Endothelial cell of umbilical vein (primary cell): ENCODE results near the gene INTS2. TPM values are rescaled to one million over a fixed set of nuclear protein-coding genes. Genes with fewer than 3 reads are reported as not detected.

Experiments
- BruUV-seq: library from RNA; stranded (reverse); fragments of 400-500 nt; replicated peaks from 2 replicates; lab custom pipeline; 2021; lab: Mats Ljungman, UMichigan
- CTCF ChIA-PET: fragments of 300-600, 350-600 bp; sonication (Branson Sonifier 250); formaldehyde crosslinking; loops from one replicate; lab custom pipeline; 2021; ENCODE audit warnings: antibody characterized with exemption, inconsistent platforms; lab: Charles Lee
- POLR2A ChIA-PET: fragments of 300-600, 350-600 bp; sonication (Branson Sonifier 250); formaldehyde crosslinking; loops from one replicate; lab custom pipeline; 2021; ENCODE audit warnings: antibody characterized with exemption, inconsistent platforms; lab: Charles Lee
- DNase-seq: peaks from one replicate; pipeline ENCODE4 v3.0.0-alpha.2; 2011; ENCODE audit warnings: low read depth, low spot score
- FAIRE-seq: peaks from 2 replicates; lab custom pipeline; 2011; peaks lifted over from hg19 to GRCh38; lab: Jason Lieb, UNC
- H2AFZ ChIP-seq: 2 replicates; pipeline ENCODE4 v1.6.0; 2012; ENCODE audit warnings: low read depth, low read length, control low read depth, inconsistent platforms
- H3K27ac ChIP-seq: 2 replicates; pipeline ENCODE4 v1.5.1; 2011; ENCODE audit warnings: low read depth, mild to moderate bottlenecking, control low read depth, low read length, moderate library complexity; ENCODE audit not compliant: insufficient read depth
- H3K27me3 ChIP-seq, 2 experiments: 2 replicates each; pipeline versions ENCODE4 v1.6.0 to v1.6.1; 2011; ENCODE audit warnings: low read length in 2 of 2, mixed read lengths in 1 of 2; ENCODE audit not compliant: control insufficient read depth in 2 of 2, insufficient read depth in 2 of 2
- H3K36me3 ChIP-seq, 2 experiments: 2 replicates in 1 of 2; 3 replicates in 1 of 2; pipeline ENCODE4 v1.5.1; 2011; ENCODE audit warnings: low read length in 2 of 2, mild to moderate bottlenecking in 1 of 2, moderate library complexity in 1 of 2; ENCODE audit not compliant: control insufficient read depth in 2 of 2, insufficient read depth in 2 of 2; ENCODE audit errors: extremely low read depth in 1 of 2
- H3K4me1 ChIP-seq: 3 replicates; pipeline ENCODE4 v1.5.1; 2011; ENCODE audit warnings: mild to moderate bottlenecking, low read length; ENCODE audit not compliant: control insufficient read depth, insufficient read depth; ENCODE audit errors: extremely low read depth
- H3K4me2 ChIP-seq: 2 replicates; pipeline ENCODE4 v1.6.1; 2011; ENCODE audit warnings: low read length, control low read depth, mixed read lengths; ENCODE audit not compliant: insufficient read depth
- H3K4me3 ChIP-seq, 3 experiments: fragments of 200-600 bp in 1 of 3; sonication (generic), shearing (Covaris generic) in 1 of 3; replicated peaks in 1 of 3; 2 replicates each; pipeline ENCODE4 v1.5.1; 2011 to 2016; ENCODE audit warnings: control low read depth in 3 of 3, low read length in 3 of 3, mild to moderate bottlenecking in 2 of 3, inconsistent platforms in 1 of 3, low read depth in 1 of 3, moderate library complexity in 1 of 3; ENCODE audit not compliant: insufficient read depth in 1 of 3
- H3K79me2 ChIP-seq: 2 replicates; pipeline ENCODE4 v1.6.0; 2012; ENCODE audit warnings: low read length, inconsistent platforms; ENCODE audit not compliant: control insufficient read depth, insufficient read depth
- H3K9ac ChIP-seq: replicated peaks from 2 replicates; pipeline ENCODE3; 2011; ENCODE audit warnings: low read length, control low read depth; ENCODE audit not compliant: insufficient read depth; ENCODE audit errors: extremely low read depth
- H3K9me1 ChIP-seq: replicated peaks from 3 replicates; pipeline ENCODE4 v1.6.0; 2011; ENCODE audit warnings: mild to moderate bottlenecking, low read length; ENCODE audit not compliant: control insufficient read depth, insufficient read depth; ENCODE audit errors: extremely low read depth
- H3K9me3 ChIP-seq: replicated peaks from 2 replicates; pipeline ENCODE4 v1.5.1; 2012; ENCODE audit warnings: low read length, inconsistent platforms; ENCODE audit not compliant: control insufficient read depth, insufficient read depth
- H4K20me1 ChIP-seq: replicated peaks from 2 replicates; pipeline ENCODE3; 2011; ENCODE audit warnings: mild to moderate bottlenecking, low read length; ENCODE audit not compliant: control insufficient read depth, insufficient read depth; ENCODE audit errors: extremely low read depth
- GATA2 ChIP-seq: IDR thresholded peaks from 2 replicates; pipeline ENCODE4 v1.7.0; 2011; ENCODE audit warnings: low read depth, mild to moderate bottlenecking, moderate library complexity, mixed read lengths, low read length; ENCODE audit not compliant: insufficient read length, insufficient read depth
- MAX ChIP-seq: IDR thresholded peaks from 2 replicates; pipeline ENCODE4 v1.6.1; 2011; ENCODE audit not compliant: insufficient read depth, insufficient read length
- MYC ChIP-seq: IDR thresholded peaks from one replicate; pipeline ENCODE4 v1.6.1; 2011; ENCODE audit warnings: mild to moderate bottlenecking, low read depth, low read length
- POLR2AphosphoS5 ChIP-seq: IDR thresholded peaks from 2 replicates; pipeline ENCODE4 v1.6.1; 2012; ENCODE audit warnings: low read depth, mild to moderate bottlenecking, control low read depth, low read length, moderate library complexity; ENCODE audit not compliant: insufficient read depth
- dilution Hi-C: fragments of 300-500 bp; cut with MboI; formaldehyde crosslinking; loops from one replicate; pipeline ENCODE4 v1.15.0; 2019; ENCODE audit warnings: low sequenced_read_pairs; ENCODE audit not compliant: extremely low pct_ligation_motif_present
- intact Hi-C: fragments of 100-400 bp; cut with micrococcal nuclease; formaldehyde crosslinking; loops from one replicate; pipeline ENCODE4 v1.10.0; 2022
- polyA plus RNA-seq, 4 experiments: library from polyadenylated mRNA; depleted of rRNA in 3 of 4; stranded (reverse) in 3 of 4; unstranded in 1 of 4; fragments of >200 nt; gene quantifications; 2 replicates each; pipeline versions ENCODE4 v1.2.1 to v1.2.3, GENCODE V29; 2011 to 2012; ENCODE audit warnings: missing spikeins in 1 of 4
- total RNA-seq: library from RNA; stranded (reverse); gene quantifications from 2 replicates; pipeline ENCODE4 v1.2.3, GENCODE V29; 2021
- TF ChIP-seq, protein P1 (sequence below), 2 donors: IDR thresholded peaks; 1 replicate in 1 of 2; 2 replicates in 1 of 2; pipeline ENCODE4 v1.5.1; 2011; ENCODE audit warnings: low read length in 2 of 2, mild to moderate bottlenecking in 2 of 2, moderate library complexity in 2 of 2, control low read depth in 1 of 2, inconsistent platforms in 1 of 2, low read depth in 1 of 2; ENCODE audit not compliant: insufficient read depth in 1 of 2; ENCODE audit errors: extremely low read depth in 1 of 2

The INTS2 gene
- total and polyA plus RNA-seq, 2 donors (not counting 3 experiments of a cell fraction or from before 2014, with no cell fraction given): 6.2 to 13.4 TPM

- ChIA-PET POLR2A (no interaction called here), CTCF (interaction anchor here (1.5 kb wide), 1 partner anchor 417 kb away, joined by 6 read pairs; no protein-coding TSS in a partner anchor)
Observed at GRCh38 chr17:61828694-61829093, 99.1 kb downstream of the INTS2 start.

More at GRCh38 chr17:61828694-61829093, 99.1 kb downstream of the INTS2 start:
- Histone ChIP-seq H3K4me2 (no peak overlapping the region), H3K9me3 (no peaks in the 10 kb centered on the region), H3K4me3 (no peak overlapping the region), H2AFZ (no peak overlapping the region), H3K9me1 (no peaks in the 10 kb centered on the region), H3K27ac (no peak overlapping the region), H3K79me2 (no peaks in the 10 kb centered on the region), H3K36me3 (no peaks in the 10 kb centered on the region), H3K9ac (no peak overlapping the region), H3K4me1 (peaks cover under 1% of the 10 kb centered on the region), H4K20me1 (no peaks in the 10 kb centered on the region), H3K27me3 (no peaks in the 10 kb centered on the region)
- DNase-seq: no peak
- no TSS peak for BruUV-seq
- intact Hi-C loops: no loop called here
- dilution Hi-C loops: no loop called here
- no peak for TF ChIP-seq MYC
- TF ChIP-seq, protein P1, sequence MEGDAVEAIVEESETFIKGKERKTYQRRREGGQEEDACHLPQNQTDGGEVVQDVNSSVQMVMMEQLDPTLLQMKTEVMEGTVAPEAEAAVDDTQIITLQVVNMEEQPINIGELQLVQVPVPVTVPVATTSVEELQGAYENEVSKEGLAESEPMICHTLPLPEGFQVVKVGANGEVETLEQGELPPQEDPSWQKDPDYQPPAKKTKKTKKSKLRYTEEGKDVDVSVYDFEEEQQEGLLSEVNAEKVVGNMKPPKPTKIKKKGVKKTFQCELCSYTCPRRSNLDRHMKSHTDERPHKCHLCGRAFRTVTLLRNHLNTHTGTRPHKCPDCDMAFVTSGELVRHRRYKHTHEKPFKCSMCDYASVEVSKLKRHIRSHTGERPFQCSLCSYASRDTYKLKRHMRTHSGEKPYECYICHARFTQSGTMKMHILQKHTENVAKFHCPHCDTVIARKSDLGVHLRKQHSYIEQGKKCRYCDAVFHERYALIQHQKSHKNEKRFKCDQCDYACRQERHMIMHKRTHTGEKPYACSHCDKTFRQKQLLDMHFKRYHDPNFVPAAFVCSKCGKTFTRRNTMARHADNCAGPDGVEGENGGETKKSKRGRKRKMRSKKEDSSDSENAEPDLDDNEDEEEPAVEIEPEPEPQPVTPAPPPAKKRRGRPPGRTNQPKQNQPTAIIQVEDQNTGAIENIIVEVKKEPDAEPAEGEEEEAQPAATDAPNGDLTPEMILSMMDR (IDR thresholded peaks at IDR 0.05; ENCODE audit: extremely low read depth in 1 of 2, insufficient read depth in 1 of 2, low read depth in 1 of 2, low read length in 2 of 2): no peak
- TF ChIP-seq POLR2AphosphoS5: no peak
- TF ChIP-seq MAX: no peak
- no peak for TF ChIP-seq GATA2
- FAIRE-seq: no peak
